NCI-H1417 (cell line): Measurements from ENCODE around the gene OR8U1.
"Not testable (repeated sequence)": the region's sequence is repeated elsewhere in the genome, so short reads cannot be mapped to it uniquely, and the experiment has no call there.

Experiments
- DNase-seq, 3 experiments: peaks; one replicate each; lab custom pipeline; 2025; lab: John Stamatoyannopoulos, UW

The OR8U1 gene

DNA sequence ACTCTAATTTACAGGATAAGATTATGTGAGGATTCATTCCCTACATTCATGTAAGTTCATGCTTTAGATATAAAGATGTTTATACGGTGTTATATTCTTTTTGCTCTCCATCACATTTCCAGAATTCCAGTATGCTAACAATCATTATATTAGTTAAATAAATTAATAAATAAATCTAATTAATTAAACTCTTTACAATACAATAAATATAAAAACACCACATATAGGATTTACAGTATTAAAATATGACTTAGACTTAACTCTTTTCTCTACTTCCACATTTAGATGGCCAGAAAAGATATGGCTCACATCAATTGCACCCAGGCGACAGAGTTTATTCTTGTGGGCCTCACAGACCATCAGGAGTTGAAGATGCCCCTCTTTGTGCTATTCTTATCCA lies at the start of gene OR8U1:
Gene OR8U1 (plus strand): TSS at position 301 of the 400 bp plus-strand sequence. CDS start 0 bp downstream, at position 301.
- DNase-seq = no peak

GRCh38 chr11:56331861-56332491 lies 43.4 kb upstream of the OR8U1 start:
- DNase-seq = no peak

DNA sequence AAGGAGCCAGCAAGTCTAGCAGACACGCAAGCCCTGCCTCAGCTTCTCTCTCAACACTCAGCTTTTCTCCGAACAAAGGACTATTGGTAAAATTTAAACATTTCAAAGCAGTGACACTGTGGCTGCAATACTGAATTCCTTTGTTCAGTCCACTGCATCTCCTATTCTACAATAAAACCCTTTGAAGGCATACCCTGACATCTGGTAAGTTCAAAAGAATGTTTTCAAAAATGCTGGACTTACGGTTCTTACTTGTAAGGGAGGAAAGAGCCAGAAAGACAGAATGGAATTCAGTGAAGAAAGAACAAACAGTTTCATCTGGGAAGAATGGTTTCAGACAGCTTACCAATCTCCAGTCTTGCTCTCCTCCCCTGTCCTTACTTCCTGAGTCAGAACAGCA lies 42.3 kb upstream of the OR8U1 start:
- DNase-seq = no peak

GRCh38 chr11:56340289-56340688 lies 35.1 kb upstream of the OR8U1 start:
- no peak for DNase-seq

DNA sequence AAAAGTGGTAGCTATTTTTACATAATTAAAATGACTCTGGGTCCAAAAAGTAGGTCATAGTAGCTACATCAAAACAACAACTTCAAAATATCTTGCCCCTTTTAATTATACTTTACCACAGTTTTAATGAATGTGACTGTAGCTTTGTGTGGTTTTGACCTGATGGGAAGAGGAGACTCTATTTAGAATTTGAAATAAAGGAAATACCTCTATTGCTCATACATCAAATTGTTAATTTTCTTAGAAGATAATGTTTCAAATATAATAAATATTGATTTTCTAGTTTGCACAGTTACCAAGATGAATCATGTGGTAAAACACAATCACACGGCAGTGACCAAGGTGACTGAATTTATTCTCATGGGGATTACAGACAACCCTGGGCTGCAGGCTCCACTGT lies 29.7 kb upstream of the OR8U1 start, which contains the start of gene OR8K1:
Gene OR8K1 (plus strand): TSS at position 301 of the 400 bp plus-strand sequence. CDS start 0 bp downstream, at position 301.
- no peak for DNase-seq

- no peak for DNase-seq
Measured at GRCh38 chr11:56353991-56354390, 21.4 kb upstream of the OR8U1 start, which contains the start of gene OR8J1. TSS of gene OR8J1 (plus strand) at chr11:56354291. CDS start at chr11:56360247, 5,956 bp downstream.

- no peak for DNase-seq
Measured at GRCh38 chr11:56380120-56380519, 4.7 kb downstream of the OR8U1 start.

GRCh38 chr11:56394381-56394780 lies 19.0 kb downstream of the OR8U1 start:
- DNase-seq = no peak

GRCh38 chr11:56396047-56396446 lies 20.6 kb downstream of the OR8U1 start:
- no peak for DNase-seq

DNA sequence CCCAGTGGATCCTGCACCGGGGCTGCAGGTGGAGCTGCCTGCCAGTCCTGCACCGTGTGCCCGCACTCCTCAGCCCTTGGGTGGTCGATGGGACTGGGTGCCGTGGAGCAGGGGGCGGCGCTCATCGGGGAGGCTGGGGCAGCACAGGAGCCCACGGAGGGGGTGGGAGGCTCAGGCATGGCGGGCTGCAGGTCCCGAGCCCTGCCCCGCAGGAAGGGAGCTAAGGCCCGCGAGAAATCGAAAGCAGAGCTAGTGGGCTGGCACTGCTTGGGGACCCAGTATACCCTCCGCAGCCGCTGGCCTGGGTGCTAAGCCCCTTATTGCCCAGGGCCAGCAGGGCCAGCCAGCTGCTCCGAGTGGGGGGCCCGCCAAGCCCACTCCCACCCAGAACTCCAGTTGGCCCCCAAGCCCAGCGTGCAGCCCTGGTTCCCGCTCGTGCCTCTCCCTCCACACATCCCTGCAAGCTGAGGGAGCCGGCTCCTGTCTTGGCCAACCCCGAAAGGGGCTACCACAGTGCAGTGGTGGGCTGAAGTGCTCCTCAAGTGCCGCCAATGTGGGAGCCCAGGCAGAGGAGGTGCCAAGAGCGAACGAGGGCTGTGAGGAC lies 26.5 kb downstream of the OR8U1 start:
- not testable (repeated sequence) for DNase-seq

- no peak for DNase-seq
Measured at GRCh38 chr11:56404393-56404792, 29.0 kb downstream of the OR8U1 start.

- no peak for DNase-seq
Measured at GRCh38 chr11:56410801-56411200, 35.4 kb downstream of the OR8U1 start.

GRCh38 chr11:56412396-56412795 lies 37.0 kb downstream of the OR8U1 start, which contains the start of gene OR5AL1:
TSS of gene OR5AL1 (plus strand) at chr11:56412696.
- DNase-seq = no peak
